Thoracic aorta (tissue), 2 donors: ENCODE measurements around the gene SLC9A7. TPM values are rescaled to one million over a fixed set of nuclear protein-coding genes. Genes with fewer than 3 reads are reported as not detected.
A peak's percentile ranks its signal among the peaks of the same experiment; 100 is the strongest.

ENCODE experiments used
- ATAC-seq: fragments of 150-250 bp; one replicate; pipeline ENCODE4 v1.8.0; 2017; ENCODE audit warnings: low read depth; ENCODE audit not compliant: insufficient number of reproducible peaks, low FRiP score
- DNase-seq: peaks from one replicate; pipeline ENCODE4 v3.0.0-alpha.2; 2020; ENCODE audit warnings: low spot score
- H3K27ac ChIP-seq, 2 donors: fragments of 200-600 bp; sonication (generic); 1 replicate in 1 of 2; 2 replicates in 1 of 2; pipeline ENCODE4 v1.5.1; 2016; ENCODE audit warnings: mild to moderate bottlenecking in 2 of 2, moderate library complexity in 2 of 2
- H3K27me3 ChIP-seq: fragments of 200-600 bp; sonication (generic); replicated peaks from 2 replicates; pipeline ENCODE4 v1.6.0; 2016; ENCODE audit warnings: mild to moderate bottlenecking; ENCODE audit not compliant: insufficient read depth
- H3K36me3 ChIP-seq: fragments of 200-600 bp; sonication (generic); one replicate; pipeline ENCODE4 v1.5.1; 2016
- H3K4me1 ChIP-seq, 2 donors: fragments of 200-600 bp; sonication (generic); 1 replicate in 1 of 2; 2 replicates in 1 of 2; pipeline versions ENCODE4 v1.5.1 to v1.6.0; 2016; ENCODE audit warnings: low read depth in 2 of 2, mild to moderate bottlenecking in 1 of 2; ENCODE audit not compliant: control insufficient read depth in 1 of 2
- H3K4me3 ChIP-seq: fragments of 200-600 bp; sonication (generic); 2 replicates; pipeline ENCODE4 v1.5.1; 2016; ENCODE audit warnings: mild to moderate bottlenecking
- H3K9me3 ChIP-seq: fragments of 200-600 bp; sonication (generic); 2 replicates; pipeline ENCODE4 v1.5.1; 2016
- total RNA-seq, 2 donors: library from RNA; depleted of rRNA; stranded (reverse); fragments of >200 nt; gene quantifications; one replicate each; pipeline versions ENCODE4 v1.1.0 to v1.2.3, GENCODE V29; 2016
- TF ChIP-seq, protein P1 (sequence below): fragments of 200-600 bp; sonication (generic); IDR thresholded peaks from one replicate; pipeline ENCODE4 v1.5.1; 2019; ENCODE audit warnings: antibody characterized with exemption

The SLC9A7 gene
- total RNA-seq, 2 donors from 2014 or later: 6.7 to 12.2 TPM

- ATAC-seq (no peak), DNase-seq (no peak)
- no peaks in the 10 kb centered on the region for H3K36me3 ChIP-seq
- no peak overlapping the region for H3K4me3 ChIP-seq
- no peaks in the 10 kb centered on the region for H3K4me1 ChIP-seq
- H3K27me3 ChIP-seq: no peaks in the 10 kb centered on the region
- H3K9me3 ChIP-seq: no peaks in the 10 kb centered on the region
- TF ChIP-seq, protein P1, sequence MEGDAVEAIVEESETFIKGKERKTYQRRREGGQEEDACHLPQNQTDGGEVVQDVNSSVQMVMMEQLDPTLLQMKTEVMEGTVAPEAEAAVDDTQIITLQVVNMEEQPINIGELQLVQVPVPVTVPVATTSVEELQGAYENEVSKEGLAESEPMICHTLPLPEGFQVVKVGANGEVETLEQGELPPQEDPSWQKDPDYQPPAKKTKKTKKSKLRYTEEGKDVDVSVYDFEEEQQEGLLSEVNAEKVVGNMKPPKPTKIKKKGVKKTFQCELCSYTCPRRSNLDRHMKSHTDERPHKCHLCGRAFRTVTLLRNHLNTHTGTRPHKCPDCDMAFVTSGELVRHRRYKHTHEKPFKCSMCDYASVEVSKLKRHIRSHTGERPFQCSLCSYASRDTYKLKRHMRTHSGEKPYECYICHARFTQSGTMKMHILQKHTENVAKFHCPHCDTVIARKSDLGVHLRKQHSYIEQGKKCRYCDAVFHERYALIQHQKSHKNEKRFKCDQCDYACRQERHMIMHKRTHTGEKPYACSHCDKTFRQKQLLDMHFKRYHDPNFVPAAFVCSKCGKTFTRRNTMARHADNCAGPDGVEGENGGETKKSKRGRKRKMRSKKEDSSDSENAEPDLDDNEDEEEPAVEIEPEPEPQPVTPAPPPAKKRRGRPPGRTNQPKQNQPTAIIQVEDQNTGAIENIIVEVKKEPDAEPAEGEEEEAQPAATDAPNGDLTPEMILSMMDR: peak; percentile 50
- H3K27ac ChIP-seq: no peak overlapping the region
These were observed 116.8 kb downstream of the SLC9A7 start for GRCh38 chrX:46642145-46642544.

GRCh38 chrX:46637938-46638337 lies 121.0 kb downstream of the SLC9A7 start:
- no peaks in the 10 kb centered on the region for H3K36me3 ChIP-seq
- DNase-seq: no peak
- H3K9me3 ChIP-seq: no peaks in the 10 kb centered on the region
- no peak overlapping the region for H3K27ac ChIP-seq
- ATAC-seq: no peak
- H3K27me3 ChIP-seq: no peaks in the 10 kb centered on the region
- H3K4me3 ChIP-seq: no peak overlapping the region
- no peaks in the 10 kb centered on the region for H3K4me1 ChIP-seq
- TF ChIP-seq, protein P1: no peak

DNA sequence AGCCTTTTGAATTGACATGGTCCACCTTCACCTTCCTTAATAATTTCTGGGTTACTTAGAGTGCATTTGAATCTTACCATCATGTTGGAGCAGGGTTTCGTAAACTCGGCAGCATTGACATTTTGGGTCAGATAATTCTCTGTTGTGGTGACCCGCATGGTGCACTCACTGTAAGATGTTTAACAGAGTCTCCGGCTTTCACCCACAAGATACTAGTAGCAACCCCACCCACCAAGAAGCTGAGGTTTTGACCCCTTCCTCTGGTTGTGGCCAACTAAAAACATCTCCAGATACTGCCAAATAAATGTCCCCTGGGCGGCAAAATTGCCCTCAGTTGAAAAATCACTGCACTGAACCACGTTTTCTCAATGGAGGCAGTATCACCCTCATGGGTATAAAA lies 122.7 kb downstream of the SLC9A7 start:
- Histone ChIP-seq H3K27ac (no peak overlapping the region), H3K36me3 (no peaks in the 10 kb centered on the region), H3K4me3 (no peak overlapping the region), H3K9me3 (no peaks in the 10 kb centered on the region), H3K27me3 (no peaks in the 10 kb centered on the region), H3K4me1 (no peaks in the 10 kb centered on the region)
- TF ChIP-seq, protein P1: no peak
- no peak for ATAC-seq
- DNase-seq: no peak

DNA sequence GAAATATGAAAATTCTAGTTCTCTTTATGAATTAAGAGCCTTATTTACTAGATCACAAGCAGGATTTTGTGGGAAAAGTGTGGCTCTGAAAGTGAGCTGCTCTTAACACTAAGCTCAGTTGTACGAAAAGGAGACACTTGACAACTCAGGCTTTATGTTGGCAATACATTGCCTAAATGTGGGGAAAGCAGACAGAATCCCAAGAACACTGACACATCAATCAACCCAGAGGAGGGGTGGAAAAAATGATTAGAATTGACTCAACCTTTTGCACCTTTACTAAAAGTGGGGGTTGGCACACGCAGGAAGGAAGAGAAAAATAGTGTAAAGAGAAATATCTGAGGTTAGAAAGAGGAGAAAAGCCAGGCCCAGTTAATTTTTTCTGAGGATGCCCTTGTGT lies 123.7 kb downstream of the SLC9A7 start:
- no peak for ATAC-seq
- Histone ChIP-seq H3K27me3 (no peaks in the 10 kb centered on the region), H3K36me3 (no peaks in the 10 kb centered on the region), H3K4me3 (no peak overlapping the region), H3K9me3 (no peaks in the 10 kb centered on the region), H3K4me1 (no peaks in the 10 kb centered on the region), H3K27ac (no peak overlapping the region)
- no peak for DNase-seq
- TF ChIP-seq, protein P1: no peak

DNA sequence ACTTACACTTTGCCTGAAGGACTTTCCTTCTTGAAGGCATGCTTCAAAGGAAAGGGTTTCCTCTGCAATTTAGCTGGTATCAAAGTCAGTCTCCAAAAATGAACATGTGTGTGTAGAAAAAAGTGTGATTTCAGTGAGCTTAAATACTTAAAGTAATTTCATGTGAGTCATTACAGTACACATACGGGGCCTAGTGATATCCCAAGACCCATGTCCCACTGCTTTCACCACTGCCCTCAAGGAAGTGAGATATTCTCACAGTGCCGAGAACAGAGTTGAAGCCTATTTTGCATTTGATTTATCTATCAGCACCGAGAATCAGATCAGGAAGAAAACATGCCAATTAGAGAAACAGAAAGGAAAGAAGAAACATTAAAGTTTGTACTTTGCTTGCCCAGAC lies 124.3 kb downstream of the SLC9A7 start:
- Histone ChIP-seq H3K36me3 (no peaks in the 10 kb centered on the region), H3K4me3 (no peak overlapping the region), H3K4me1 (no peaks in the 10 kb centered on the region), H3K9me3 (no peaks in the 10 kb centered on the region), H3K27me3 (no peaks in the 10 kb centered on the region), H3K27ac (no peak overlapping the region)
- ATAC-seq (no peak), DNase-seq (no peak)
- TF ChIP-seq, protein P1: no peak
